Measurements from ENCODE around the gene SLC19A1.

SLC19A1 gene

DNA sequence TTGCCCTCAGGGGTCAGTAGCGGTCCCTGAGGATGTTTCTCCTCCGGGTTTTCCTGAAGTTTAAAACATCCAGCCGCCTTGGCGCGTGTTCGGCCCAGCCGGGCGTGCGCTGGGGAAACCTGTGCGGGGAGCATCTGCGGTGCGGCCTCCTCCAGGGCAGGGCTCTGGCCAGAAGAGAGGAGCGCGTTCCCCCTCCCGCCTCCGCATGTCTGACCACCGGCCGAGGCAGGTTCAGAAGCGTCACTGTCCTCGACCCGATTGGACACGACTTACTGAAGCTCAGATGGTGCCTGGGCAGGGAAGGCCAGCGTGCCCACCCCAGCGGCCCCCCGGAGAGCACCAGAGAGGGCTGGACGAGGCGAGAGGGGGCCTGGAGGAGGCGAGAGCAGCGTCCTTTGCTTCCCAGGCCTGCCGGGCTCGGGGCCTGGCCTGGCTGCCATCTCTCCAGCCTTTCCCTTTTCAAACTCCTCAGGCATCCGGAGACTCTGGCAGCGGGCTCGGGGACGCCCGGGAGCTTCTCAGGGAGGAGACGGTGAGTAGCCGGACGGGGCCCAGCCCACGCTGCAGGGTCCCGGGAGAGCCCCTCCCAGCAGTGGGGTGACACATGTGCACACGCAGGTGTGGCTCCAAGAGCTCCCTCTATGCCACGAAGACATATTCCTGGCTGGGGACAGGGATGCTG is 67.1 kb downstream of the SLC19A1 start:
- H3K36me3 ChIP-seq (ENCODE audit: insufficient read depth, low read depth, low read length): peaks cover 61% of the 10 kb centered on the region
- H3K4me3 ChIP-seq (ENCODE audit: low read length): no peak overlapping the region
- H3K9me3 ChIP-seq (ENCODE audit: insufficient read depth, low read depth, low read length): no peaks in the 10 kb centered on the region
- no peak overlapping the region for H3K27ac ChIP-seq (ENCODE audit: low read length)
- H3K4me1 ChIP-seq (ENCODE audit: insufficient read depth, low read length): no peaks in the 10 kb centered on the region
- H3K27me3 ChIP-seq (ENCODE audit: insufficient read depth, low read length): no peaks in the 10 kb centered on the region
- H3K9ac ChIP-seq (ENCODE audit: low read depth, low read length): no peak overlapping the region

GRCh38 chr21:45474323-45474950 is 67.8 kb downstream of the SLC19A1 start:
- Histone ChIP-seq H3K27me3 (ENCODE audit: insufficient read depth, low read length) (no peaks in the 10 kb centered on the region), H3K36me3 (ENCODE audit: insufficient read depth, low read depth, low read length) (peaks cover 61% of the 10 kb centered on the region), H3K9ac (ENCODE audit: low read depth, low read length) (no peak overlapping the region), H3K27ac (ENCODE audit: low read length) (no peak overlapping the region), H3K4me3 (ENCODE audit: low read length) (no peak overlapping the region), H3K9me3 (ENCODE audit: insufficient read depth, low read depth, low read length) (no peaks in the 10 kb centered on the region), H3K4me1 (ENCODE audit: insufficient read depth, low read length) (no peaks in the 10 kb centered on the region)

DNA sequence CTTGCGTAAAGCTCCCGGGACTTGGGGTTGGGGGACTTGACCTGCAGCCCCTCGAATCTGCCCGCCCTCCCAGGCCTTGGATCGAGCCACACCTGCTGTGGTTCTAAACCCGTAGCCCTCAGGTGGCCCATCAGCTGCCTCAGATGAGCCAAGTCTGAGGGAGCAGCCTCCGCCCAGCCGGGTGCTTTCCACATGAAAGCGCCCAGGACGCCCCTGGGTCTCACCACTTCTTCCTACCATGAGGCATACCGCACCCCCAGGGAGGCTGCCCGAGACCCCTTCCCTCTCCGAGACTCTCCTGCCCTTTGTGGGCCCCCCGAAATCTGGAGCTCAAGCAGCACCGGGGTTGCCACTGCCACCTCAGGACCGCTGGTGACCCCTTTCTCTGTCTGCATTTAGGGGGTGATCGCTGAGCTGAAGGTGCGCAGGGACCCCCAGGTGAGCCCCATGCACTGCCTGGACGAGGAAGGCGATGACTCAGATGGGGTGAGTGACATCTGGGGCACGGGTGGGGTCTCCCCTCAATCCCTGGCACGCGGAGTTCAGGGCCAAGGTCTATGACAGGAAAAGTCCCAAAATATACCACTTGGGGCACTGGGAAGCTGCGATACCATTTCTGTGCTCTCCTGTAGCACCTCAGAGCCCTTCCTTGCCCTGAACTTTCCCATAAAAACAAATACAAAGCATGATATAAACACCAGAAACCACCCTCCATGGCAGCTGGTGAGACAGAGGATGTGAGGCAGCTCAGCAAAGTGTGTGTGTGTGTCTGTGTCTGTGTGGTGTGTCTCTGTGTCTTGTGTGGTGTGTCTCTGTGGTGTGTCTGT is 68.5 kb downstream of the SLC19A1 start:
- Histone ChIP-seq H3K4me1 (ENCODE audit: insufficient read depth, low read length) (no peaks in the 10 kb centered on the region), H3K9ac (ENCODE audit: low read depth, low read length) (no peak overlapping the region), H3K4me3 (ENCODE audit: low read length) (no peak overlapping the region), H3K27me3 (ENCODE audit: insufficient read depth, low read length) (no peaks in the 10 kb centered on the region), H3K27ac (ENCODE audit: low read length) (no peak overlapping the region), H3K36me3 (ENCODE audit: insufficient read depth, low read depth, low read length) (peaks cover 60% of the 10 kb centered on the region), H3K9me3 (ENCODE audit: insufficient read depth, low read depth, low read length) (no peaks in the 10 kb centered on the region)

GRCh38 chr21:45472445-45473365 is 69.5 kb downstream of the SLC19A1 start:
- Histone ChIP-seq H3K27me3 (ENCODE audit: insufficient read depth, low read length) (no peaks in the 10 kb centered on the region), H3K9me3 (ENCODE audit: insufficient read depth, low read depth, low read length) (no peaks in the 10 kb centered on the region), H3K9ac (ENCODE audit: low read depth, low read length) (no peak overlapping the region), H3K4me1 (ENCODE audit: insufficient read depth, low read length) (no peaks in the 10 kb centered on the region), H3K4me3 (ENCODE audit: low read length) (no peak overlapping the region), H3K36me3 (ENCODE audit: insufficient read depth, low read depth, low read length) (peaks cover 64% of the 10 kb centered on the region), H3K27ac (ENCODE audit: low read length) (no peak overlapping the region)

DNA sequence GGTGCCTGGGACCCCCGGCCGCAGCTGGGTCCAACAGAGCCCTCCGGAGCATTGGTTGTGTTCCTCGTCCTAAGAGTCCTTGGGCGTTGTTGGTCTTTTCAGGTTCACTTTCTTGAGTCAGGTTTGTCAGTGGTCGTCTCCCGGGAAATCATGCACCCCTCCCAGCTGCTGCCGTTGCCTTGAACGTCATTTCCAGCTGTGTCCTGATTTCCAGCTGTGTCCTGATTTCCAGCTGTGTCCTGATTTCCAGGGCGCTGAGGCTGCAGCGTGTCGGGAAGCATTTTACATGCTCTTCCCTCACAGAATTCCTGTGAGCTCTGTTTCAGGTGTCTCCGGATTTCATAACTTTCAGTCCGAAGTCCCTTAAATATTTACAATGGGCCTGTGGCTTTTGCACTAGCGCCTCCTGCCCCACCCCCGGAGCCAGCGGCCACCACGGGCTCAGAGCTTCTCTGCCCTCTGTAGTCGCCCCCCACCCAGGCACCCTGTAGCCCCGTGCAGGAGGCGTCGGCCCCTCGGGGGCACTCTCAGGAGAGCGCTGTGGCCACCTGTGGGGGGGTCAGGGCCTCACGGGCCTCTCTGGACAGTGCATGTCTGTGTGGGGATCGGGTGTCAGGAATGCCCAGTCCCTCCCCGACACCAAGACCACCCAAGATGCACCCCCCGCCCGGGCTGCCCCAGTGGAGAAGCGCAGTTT is 70.6 kb downstream of the SLC19A1 start:
- Histone ChIP-seq H3K4me1 (ENCODE audit: insufficient read depth, low read length) (no peaks in the 10 kb centered on the region), H3K27ac (ENCODE audit: low read length) (no peak overlapping the region), H3K9me3 (ENCODE audit: insufficient read depth, low read depth, low read length) (no peaks in the 10 kb centered on the region), H3K36me3 (ENCODE audit: insufficient read depth, low read depth, low read length) (peaks cover 62% of the 10 kb centered on the region), H3K9ac (ENCODE audit: low read depth, low read length) (no peak overlapping the region), H3K4me3 (ENCODE audit: low read length) (no peak overlapping the region), H3K27me3 (ENCODE audit: insufficient read depth, low read length) (no peaks in the 10 kb centered on the region)

DNA sequence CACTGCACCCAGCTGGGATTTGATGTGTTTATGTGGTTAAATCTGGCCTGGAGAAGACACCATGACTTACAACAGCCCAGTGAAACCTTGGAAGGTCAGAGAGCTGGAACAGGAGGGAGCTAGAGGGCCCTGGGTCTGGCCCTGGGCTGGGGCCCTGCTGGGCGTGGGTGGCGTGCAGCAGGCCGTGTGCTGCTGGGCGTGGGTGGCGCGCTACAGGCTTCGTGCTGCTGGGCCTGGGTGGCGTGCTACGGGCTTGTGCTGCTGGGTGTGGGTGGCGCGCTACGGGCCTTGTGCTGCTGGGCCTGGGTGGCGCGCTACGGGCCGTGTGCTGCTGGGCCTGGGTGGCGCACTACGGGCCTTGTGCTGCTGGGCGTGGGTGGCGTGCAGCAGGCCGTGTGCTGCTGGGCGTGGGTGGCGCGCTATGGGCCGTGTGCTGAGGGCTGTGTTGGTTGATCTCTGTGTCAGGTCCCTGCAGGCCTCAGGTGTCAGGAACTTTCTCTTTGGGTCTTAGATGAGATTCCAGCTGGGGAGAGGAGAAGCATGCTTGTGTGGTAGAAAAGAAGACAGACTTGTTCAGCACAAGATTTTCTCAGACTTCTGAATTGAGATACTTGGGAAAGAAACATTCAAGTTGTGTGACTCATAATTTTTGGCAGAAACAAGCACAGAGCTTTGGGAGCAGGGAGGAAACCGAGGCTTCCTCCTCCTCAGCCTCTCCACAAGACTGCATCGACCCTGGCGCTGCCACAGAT is 71.3 kb downstream of the SLC19A1 start:
- Histone ChIP-seq H3K36me3 (ENCODE audit: insufficient read depth, low read depth, low read length) (peaks cover 55% of the 10 kb centered on the region), H3K9me3 (ENCODE audit: insufficient read depth, low read depth, low read length) (no peaks in the 10 kb centered on the region), H3K27ac (ENCODE audit: low read length) (no peak overlapping the region), H3K4me1 (ENCODE audit: insufficient read depth, low read length) (no peaks in the 10 kb centered on the region), H3K9ac (ENCODE audit: low read depth, low read length) (no peak overlapping the region), H3K27me3 (ENCODE audit: insufficient read depth, low read length) (no peaks in the 10 kb centered on the region), H3K4me3 (ENCODE audit: low read length) (no peak overlapping the region)

DNA sequence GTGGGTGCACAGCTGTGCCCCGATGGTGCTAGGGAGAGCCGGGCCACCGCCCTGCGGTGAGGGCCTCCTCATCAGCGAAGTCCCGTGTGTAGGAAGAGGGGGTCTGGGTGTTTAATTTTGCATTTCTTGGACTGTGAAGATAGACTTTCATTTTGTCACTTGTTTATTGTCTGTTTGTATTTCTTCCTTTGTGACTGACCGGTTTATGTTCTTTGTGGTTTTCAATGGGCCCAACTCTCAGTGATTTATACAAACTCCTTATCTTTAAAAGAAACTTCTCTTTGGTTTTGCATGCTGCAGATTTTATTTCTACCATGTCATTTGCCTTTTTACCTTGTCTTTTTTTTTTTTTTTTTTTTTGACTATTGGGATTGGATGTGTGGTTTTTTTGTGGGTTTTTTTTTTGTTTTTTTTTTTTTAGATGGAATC is 72.1 kb downstream of the SLC19A1 start:
- Histone ChIP-seq H3K4me1 (ENCODE audit: insufficient read depth, low read length) (no peaks in the 10 kb centered on the region), H3K27ac (ENCODE audit: low read length) (no peak overlapping the region), H3K9ac (ENCODE audit: low read depth, low read length) (no peak overlapping the region), H3K4me3 (ENCODE audit: low read length) (no peak overlapping the region), H3K9me3 (ENCODE audit: insufficient read depth, low read depth, low read length) (no peaks in the 10 kb centered on the region), H3K27me3 (ENCODE audit: insufficient read depth, low read length) (no peaks in the 10 kb centered on the region), H3K36me3 (ENCODE audit: insufficient read depth, low read depth, low read length) (peaks cover 47% of the 10 kb centered on the region)

DNA sequence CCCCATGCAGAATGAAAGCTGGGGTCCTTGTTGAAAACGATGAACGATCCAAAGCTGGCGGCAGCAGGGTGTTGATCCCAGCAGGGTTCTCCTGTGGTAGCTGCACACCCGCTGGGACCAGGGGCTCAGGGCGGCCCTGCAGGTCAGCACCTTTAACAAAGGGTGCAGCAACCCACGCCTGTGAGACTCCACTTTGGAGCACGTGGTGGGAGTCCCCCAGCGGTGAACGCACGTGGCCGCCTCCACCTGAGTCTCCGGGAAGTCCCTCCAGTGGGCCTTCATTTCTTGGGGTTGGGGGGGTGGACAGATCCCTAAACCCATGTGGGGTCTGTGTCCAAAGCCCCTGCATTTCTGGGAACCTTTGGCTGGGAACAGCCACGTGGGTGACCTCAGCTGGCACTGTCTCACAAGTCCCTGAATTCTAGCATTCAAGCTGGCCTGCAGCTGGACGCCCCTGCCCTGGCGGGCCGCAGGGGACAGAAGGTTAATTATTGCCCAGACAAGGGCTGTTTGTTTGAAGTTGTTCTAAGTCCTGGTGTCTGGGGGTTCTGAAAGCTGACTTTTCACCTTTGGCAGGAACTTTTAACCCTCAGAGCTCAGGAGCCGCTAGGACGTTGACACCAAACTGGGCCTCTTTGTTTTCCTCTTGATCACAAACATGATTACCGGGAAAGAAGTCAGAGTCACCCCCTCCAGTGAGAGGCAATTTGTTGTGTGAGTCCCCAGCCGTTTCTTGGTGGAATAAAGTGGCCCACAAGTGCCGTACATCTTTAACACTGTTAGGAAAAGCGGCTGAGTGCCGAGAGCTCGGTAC is 72.8 kb downstream of the SLC19A1 start:
- Histone ChIP-seq H3K4me3 (ENCODE audit: low read length) (no peak overlapping the region), H3K36me3 (ENCODE audit: insufficient read depth, low read depth, low read length) (peaks cover 40% of the 10 kb centered on the region), H3K4me1 (ENCODE audit: insufficient read depth, low read length) (no peaks in the 10 kb centered on the region), H3K9ac (ENCODE audit: low read depth, low read length) (no peak overlapping the region), H3K27me3 (ENCODE audit: insufficient read depth, low read length) (no peaks in the 10 kb centered on the region), H3K27ac (ENCODE audit: low read length) (no peak overlapping the region), H3K9me3 (ENCODE audit: insufficient read depth, low read depth, low read length) (no peaks in the 10 kb centered on the region)

GRCh38 chr21:45468971-45469272 is 73.3 kb downstream of the SLC19A1 start:
- H3K9me3 ChIP-seq (ENCODE audit: insufficient read depth, low read depth, low read length): no peaks in the 10 kb centered on the region
- H3K9ac ChIP-seq (ENCODE audit: low read depth, low read length): no peak overlapping the region
- H3K36me3 ChIP-seq (ENCODE audit: insufficient read depth, low read depth, low read length): peaks cover 35% of the 10 kb centered on the region
- no peaks in the 10 kb centered on the region for H3K4me1 ChIP-seq (ENCODE audit: insufficient read depth, low read length)
- no peaks in the 10 kb centered on the region for H3K27me3 ChIP-seq (ENCODE audit: insufficient read depth, low read length)
- no peak overlapping the region for H3K27ac ChIP-seq (ENCODE audit: low read length)
- no peak overlapping the region for H3K4me3 ChIP-seq (ENCODE audit: low read length)

All from iPS-20b (cell line).